K562 (cell line): Measurements from ENCODE around the gene B3GALT5.

Experiments
- CTCF ChIP-seq, 3 experiments: IDR thresholded peaks in 2 of 3; conservative IDR thresholded peaks in 1 of 3; 2 replicates each; pipeline ENCODE4 v1.5.1; 2011 to 2012; ENCODE audit warnings: low read length in 3 of 3, mild to moderate bottlenecking in 3 of 3, control low read depth in 2 of 3, improper control_type of control experiment in 1 of 3, inconsistent platforms in 1 of 3, low read depth in 1 of 3, mixed read lengths in 1 of 3, moderate library complexity in 1 of 3; ENCODE audit not compliant: insufficient read depth in 2 of 3
- MAX ChIP-seq: sonication (generic); formaldehyde crosslinking; IDR thresholded peaks from 2 replicates; pipeline ENCODE4 v1.9.0; 2022; ENCODE audit warnings: mild to moderate bottlenecking, missing genetic modification reagents
- POLR2A ChIP-seq: fragments of 450-650 bp; conservative IDR thresholded peaks from 2 replicates; pipeline ENCODE4 v1.6.1; 2016
- POLR2AphosphoS2 ChIP-seq: IDR thresholded peaks from 2 replicates; pipeline ENCODE4 v1.6.1; 2012; ENCODE audit warnings: low read length, improper control_type of control experiment
- PRPF4 ChIP-seq: fragments of 200-400 bp; formaldehyde crosslinking; IDR thresholded peaks from one replicate; pipeline ENCODE4 v1.6.1; 2017; ENCODE audit warnings: low read length, low read depth, mild to moderate bottlenecking; ENCODE audit not compliant: insufficient read depth, poor library complexity, severe bottlenecking
- PTBP1 ChIP-seq: fragments of 200-400 bp; formaldehyde crosslinking; IDR thresholded peaks from 2 replicates; pipeline ENCODE4 v1.6.1; 2017; ENCODE audit warnings: low read depth, low read length
- RAD21 ChIP-seq, 2 experiments: fragments of 250-450 bp in 1 of 2; fragments of 450-650 bp in 1 of 2; sonication (Bioruptor Pico) in 1 of 2; formaldehyde crosslinking in 1 of 2; IDR thresholded peaks in 1 of 2; conservative IDR thresholded peaks in 1 of 2; 2 replicates each; pipeline versions ENCODE4 v1.4.0 to v1.8.0; 2020 to 2022; ENCODE audit warnings: mild to moderate bottlenecking in 2 of 2, moderate library complexity in 1 of 2
- RCOR1 ChIP-seq, 2 experiments: IDR thresholded peaks; 2 replicates each; pipeline ENCODE4 v1.6.1; 2012; ENCODE audit warnings: low read depth in 2 of 2, low read length in 2 of 2, borderline replicate concordance in 1 of 2, improper control_type of control experiment in 1 of 2
- ZBTB43 ChIP-seq: sonication (generic); formaldehyde crosslinking; IDR thresholded peaks from 2 replicates; pipeline ENCODE4 v1.8.0; 2023; ENCODE audit warnings: mild to moderate bottlenecking, missing genetic modification reagents

DNA sequence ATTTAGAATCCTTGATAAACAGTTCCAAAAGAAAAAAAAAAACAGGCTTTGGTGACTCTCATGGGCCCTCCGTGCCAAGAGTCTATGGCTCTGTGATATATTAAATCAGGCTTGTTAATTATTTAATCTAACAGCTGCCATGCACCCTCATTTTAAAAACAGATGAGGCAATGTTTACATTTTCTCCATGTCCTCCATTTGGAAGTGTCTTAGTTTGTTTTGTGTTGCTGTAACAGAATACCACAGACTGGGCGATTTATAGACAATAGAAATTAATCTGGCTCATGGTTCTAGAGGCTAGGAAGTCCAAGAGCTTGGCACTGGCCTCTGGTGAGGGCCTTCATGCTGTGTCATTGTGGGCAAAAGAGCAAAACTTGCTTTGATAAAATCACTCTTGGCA lies 58.0 kb downstream of the B3GALT5 start:
- TF ChIP-seq POLR2A (no peak), CTCF (IDR thresholded peaks at IDR 0.05 in 2 of 3, conservative IDR thresholded peaks at IDR 0.05 in 1 of 3; ENCODE audit: insufficient read depth in 2 of 3, low read depth in 1 of 3, low read length in 3 of 3) (no peak), ZBTB43 (CRISPR knock-in tag) (no peak), POLR2AphosphoS2 (no peak), PRPF4 (no peak), MAX (CRISPR knock-in tag) (no peak), PTBP1 (no peak), RCOR1 (IDR thresholded peaks at IDR 0.05; ENCODE audit: borderline replicate concordance in 1 of 2, low read depth in 2 of 2, low read length in 2 of 2) (no peak), RAD21 (CRISPR knock-in tag; conservative IDR thresholded peaks at IDR 0.05 in 1 of 2, IDR thresholded peaks at IDR 0.05 in 1 of 2) (no peak)
